ENCODE data around the gene S100A14. TPM values are rescaled to one million over a fixed set of nuclear protein-coding genes. Genes with fewer than 3 reads are reported as not detected.
A peak's percentile ranks its signal among the peaks of the same experiment; 100 is the strongest.

Gene S100A14
- total and polyA plus RNA-seq, 12 donors = 0.32 to 2.2 (median 0.88) TPM; not detected in 7

- TF ChIP-seq CTCF (IDR thresholded peaks at IDR 0.05) (no peak), POLR2A (IDR thresholded peaks at IDR 0.05) (no peak)
- no peak for DNase-seq
- no peak overlapping the region for H3K4me3 ChIP-seq
- H3K27ac ChIP-seq = no peak overlapping the region
- no peaks in the 10 kb centered on the region for H3K9me3 ChIP-seq (replicated peaks in 1 of 3)
- peaks cover 21 to 26% of the 10 kb centered on the region in 2 donors for H3K4me1 ChIP-seq (replicated peaks in 1 of 2)
- intact Hi-C loops (cut with DNase I) = no loop called here
- no peaks in the 10 kb centered on the region for H3K36me3 ChIP-seq (replicated peaks in 1 of 2)
- WGBS, 4 donors = 82 to 93% (median 91%) methylated on average over 6 to 7 of the region's 7 CpGs
- no peaks in the 10 kb centered on the region for H3K27me3 ChIP-seq
Measured at GRCh38 chr1:153630384-153630783, 14.3 kb upstream of the S100A14 start.

GRCh38 chr1:153629971-153630370 is 13.8 kb upstream of the S100A14 start:
- Histone ChIP-seq H3K4me3 (no peak overlapping the region), H3K27ac (no peak overlapping the region)
- DNase-seq = peak in 1 of 7 donors; percentile 47

GRCh38 chr1:153629343-153629665 is 13.2 kb upstream of the S100A14 start:
- no peak for DNase-seq
- TF ChIP-seq CTCF (IDR thresholded peaks at IDR 0.05) = no peak
- Histone ChIP-seq H3K27ac (no peak overlapping the region), H3K36me3 (replicated peaks in 1 of 2) (no peaks in the 10 kb centered on the region), H3K4me1 (replicated peaks in 1 of 2) (peaks cover 17 to 24% of the 10 kb centered on the region in 2 donors), H3K27me3 (no peaks in the 10 kb centered on the region), H3K4me3 (no peak overlapping the region), H3K9me3 (replicated peaks in 1 of 3) (no peaks in the 10 kb centered on the region)
- intact Hi-C loops (cut with DNase I) = no loop called here
- WGBS, 4 donors = 83 to 95% (median 87%) methylated on average over 5 of the region's 5 CpGs

More at GRCh38 chr1:153629971-153630370, 13.8 kb upstream of the S100A14 start:
- 71 to 100% (median 87%) methylated on average over 1 of the region's 1 CpG for whole genome bisulfite sequencing, 4 donors
- TF ChIP-seq CTCF (IDR thresholded peaks at IDR 0.05) = no peak
- TF ChIP-seq POLR2A (IDR thresholded peaks at IDR 0.05) = no peak
- Histone ChIP-seq H3K4me1 (replicated peaks in 1 of 2) (peaks cover 17 to 26% of the 10 kb centered on the region in 2 donors), H3K9me3 (replicated peaks in 1 of 3) (no peaks in the 10 kb centered on the region), H3K36me3 (replicated peaks in 1 of 2) (no peaks in the 10 kb centered on the region), H3K27me3 (no peaks in the 10 kb centered on the region)
- intact Hi-C loops (cut with DNase I) = no loop called here

- Histone ChIP-seq H3K4me3 (no peak overlapping the region), H3K27me3 (no peaks in the 10 kb centered on the region), H3K36me3 (replicated peaks in 1 of 2) (no peaks in the 10 kb centered on the region), H3K27ac (no peak overlapping the region), H3K4me1 (replicated peaks in 1 of 2) (peaks cover 17 to 24% of the 10 kb centered on the region in 2 donors), H3K9me3 (replicated peaks in 1 of 3) (no peaks in the 10 kb centered on the region)
- TF ChIP-seq CTCF (IDR thresholded peaks at IDR 0.05) (no peak), POLR2A (IDR thresholded peaks at IDR 0.05) (no peak)
- DNase-seq = no peak
- WGBS, 4 donors = 84 to 92% (median 87%) methylated on average over 4 to 6 of the region's 6 CpGs
- intact Hi-C loops (cut with DNase I) = no loop called here
Measured at GRCh38 chr1:153628638-153629342, 12.7 kb upstream of the S100A14 start.

Measured in adrenal gland (tissue), 12 donors.